ENCODE data around the gene DNTTIP2.

DNA sequence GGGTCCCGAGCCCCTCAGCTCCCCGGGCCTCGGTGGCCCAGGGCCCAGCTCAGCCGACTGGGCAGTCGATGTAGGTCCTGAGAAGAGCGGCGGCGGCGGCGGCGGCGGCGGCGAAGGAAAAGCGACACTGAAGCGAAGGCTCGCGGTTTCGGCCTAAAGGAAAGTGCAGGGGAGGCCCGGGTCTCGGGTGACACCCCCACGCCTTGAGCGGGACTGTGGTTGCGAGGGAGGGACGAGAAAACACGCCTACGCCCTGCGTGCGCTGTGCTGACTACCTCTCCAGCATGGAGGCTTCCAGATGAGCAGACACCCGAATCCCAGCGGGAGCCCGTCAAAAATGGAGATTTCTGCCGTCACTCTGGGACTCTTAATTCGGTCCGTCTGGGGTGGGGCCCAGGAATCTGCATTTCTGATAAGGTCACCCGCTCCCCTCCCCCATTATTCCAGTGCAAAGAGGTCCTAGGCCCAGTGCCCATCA is 31.2 kb downstream of the DNTTIP2 start:
- TF ChIP-seq, protein P1, sequence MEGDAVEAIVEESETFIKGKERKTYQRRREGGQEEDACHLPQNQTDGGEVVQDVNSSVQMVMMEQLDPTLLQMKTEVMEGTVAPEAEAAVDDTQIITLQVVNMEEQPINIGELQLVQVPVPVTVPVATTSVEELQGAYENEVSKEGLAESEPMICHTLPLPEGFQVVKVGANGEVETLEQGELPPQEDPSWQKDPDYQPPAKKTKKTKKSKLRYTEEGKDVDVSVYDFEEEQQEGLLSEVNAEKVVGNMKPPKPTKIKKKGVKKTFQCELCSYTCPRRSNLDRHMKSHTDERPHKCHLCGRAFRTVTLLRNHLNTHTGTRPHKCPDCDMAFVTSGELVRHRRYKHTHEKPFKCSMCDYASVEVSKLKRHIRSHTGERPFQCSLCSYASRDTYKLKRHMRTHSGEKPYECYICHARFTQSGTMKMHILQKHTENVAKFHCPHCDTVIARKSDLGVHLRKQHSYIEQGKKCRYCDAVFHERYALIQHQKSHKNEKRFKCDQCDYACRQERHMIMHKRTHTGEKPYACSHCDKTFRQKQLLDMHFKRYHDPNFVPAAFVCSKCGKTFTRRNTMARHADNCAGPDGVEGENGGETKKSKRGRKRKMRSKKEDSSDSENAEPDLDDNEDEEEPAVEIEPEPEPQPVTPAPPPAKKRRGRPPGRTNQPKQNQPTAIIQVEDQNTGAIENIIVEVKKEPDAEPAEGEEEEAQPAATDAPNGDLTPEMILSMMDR (IDR thresholded peaks at IDR 0.05; ENCODE audit: low read depth, low read length, poor library complexity, severe bottlenecking) = no peak
- no peak for TF ChIP-seq EZH2phosphoT487 (IDR thresholded peaks at IDR 0.05; ENCODE audit: borderline replicate concordance, low read length)

Data from DOHH2 (cell line).